Spleen (tissue), 11 donors: ENCODE data around the gene TPBG. TPM values are rescaled to one million over a fixed set of nuclear protein-coding genes. Genes with fewer than 3 reads are reported as not detected.
"Not testable (repeated sequence)": the region's sequence is repeated elsewhere in the genome, so short reads cannot be mapped to it uniquely, and the experiment has no call there.

ENCODE experiments used
- DNase-seq: peaks from one replicate; pipeline ENCODE4 v3.0.0-alpha.2; 2020
- H3K27ac ChIP-seq, 8 donors: fragments of 200-600 bp; sonication (generic) in 7 of 8; 1 replicate in 4 of 8; 2 replicates in 4 of 8; pipeline versions ENCODE4 v1.5.0 to v1.8.0; 2016 to 2021; ENCODE audit warnings: inconsistent platforms in 4 of 8, mild to moderate bottlenecking in 4 of 8, moderate library complexity in 1 of 8
- H3K27me3 ChIP-seq, 7 donors: fragments of 200-600 bp; sonication (generic) in 6 of 7; replicated peaks in 1 of 7; 1 replicate in 4 of 7; 2 replicates in 3 of 7; pipeline versions ENCODE4 v1.5.0 to v1.8.0; 2016 to 2021; ENCODE audit warnings: inconsistent platforms in 3 of 7, mild to moderate bottlenecking in 1 of 7
- H3K36me3 ChIP-seq, 6 donors: fragments of 200-600 bp; sonication (generic) in 5 of 6; 1 replicate in 4 of 6; 2 replicates in 2 of 6; pipeline versions ENCODE4 v1.5.0 to v1.8.0; 2016 to 2021; ENCODE audit warnings: inconsistent platforms in 2 of 6
- H3K4me1 ChIP-seq, 6 donors: fragments of 200-600 bp; sonication (generic) in 5 of 6; 1 replicate in 3 of 6; 2 replicates in 3 of 6; pipeline versions ENCODE4 v1.5.0 to v1.8.0; 2016 to 2021; ENCODE audit warnings: inconsistent platforms in 3 of 6
- H3K4me3 ChIP-seq, 8 donors: fragments of 200-600 bp; sonication (generic) in 7 of 8; 1 replicate in 4 of 8; 2 replicates in 4 of 8; pipeline versions ENCODE4 v1.5.0 to v1.8.0; 2016 to 2021; ENCODE audit warnings: inconsistent platforms in 4 of 8, mild to moderate bottlenecking in 4 of 8, moderate library complexity in 2 of 8
- H3K9me3 ChIP-seq, 8 donors: fragments of 200-600 bp; sonication (generic) in 7 of 8; 1 replicate in 4 of 8; 2 replicates in 4 of 8; pipeline versions ENCODE4 v1.5.0 to v1.8.0; 2016 to 2021; ENCODE audit warnings: inconsistent platforms in 4 of 8
- CTCF ChIP-seq, 11 experiments: fragments of 200-600 bp in 7 of 11; fragments of 450-650 bp in 4 of 11; sonication (generic) in 4 of 11; IDR thresholded peaks in 8 of 11; conservative IDR thresholded peaks in 3 of 11; 1 replicate in 7 of 11; 2 replicates in 4 of 11; pipeline versions ENCODE4 v1.4.0 to v1.8.0; 2016 to 2021; ENCODE audit warnings: antibody characterized with exemption in 11 of 11, inconsistent platforms in 4 of 11, mild to moderate bottlenecking in 1 of 11
- POLR2A ChIP-seq, 3 donors: fragments of 450-650 bp; IDR thresholded peaks; one replicate each; pipeline ENCODE4 v1.5.1; 2017; ENCODE audit warnings: antibody characterized with exemption in 3 of 3, mild to moderate bottlenecking in 1 of 3
- POLR2AphosphoS5 ChIP-seq, 3 donors: sonication (generic); formaldehyde crosslinking; IDR thresholded peaks; one replicate each; pipeline ENCODE4 v1.5.1; 2017; ENCODE audit warnings: antibody characterized with exemption in 3 of 3
- WGBS, 5 donors: extraction: QIAGEN DNeasy Blood & Tissue Kit in 3 of 5; methylation state at CpG; one replicate each; pipeline versions ENCODE4 v1.1.5 to v1.1.7; 2013 to 2018; 5-methylcytosine and 5-hydroxymethylcytosine counted together
- intact Hi-C: fragments of 100-400 bp; cut with DNase I; formaldehyde crosslinking; loops from one replicate; pipeline ENCODE4 v1.15.0; 2023; ENCODE audit warnings: low total_unique reads
- polyA plus RNA-seq, 3 donors: library from polyadenylated mRNA; stranded (reverse); fragments of 200-250 nt; gene quantifications; one replicate each; pipeline ENCODE4 v1.2.1, GENCODE V29; 2013
- total RNA-seq, 7 donors: library from RNA; depleted of rRNA in 3 of 7; stranded (reverse); fragments of >200 nt in 3 of 7; fragmentation: NEBNext Ultra II Directional in 4 of 7; extraction: Animal tissue kit (Norgen Biotek cat#: 25700) in 4 of 7; gene quantifications; one replicate each; pipeline versions ENCODE4 v1.1.0 to v1.2.1, GENCODE V29; 2016 to 2021
- donor health status: healthy with polysubstance abuse.
- donor health status: DM: no; HTN: no; CAD: no; lungs with moderate emphysema.
- donor health status: DM: no; HTN: no; CAD: no.
- donor health status: Bipolar disorder and iron deficiency.
- donor health status: healthy.
- donor health status: DM: no; HTN: no; CAD: no.
- donor health status: DM: yes; HTN: yes; CAD: no.

The TPBG gene
- total and polyA plus RNA-seq, 10 donors: 2.5 to 21.6 (median 12.2) TPM

- H3K36me3 ChIP-seq: no peaks in the 10 kb centered on the region
- no peaks in the 10 kb centered on the region for H3K4me1 ChIP-seq
- TF ChIP-seq CTCF (IDR thresholded peaks at IDR 0.05 in 8 of 11, conservative IDR thresholded peaks at IDR 0.05 in 3 of 11): no peak
- no peak for TF ChIP-seq POLR2AphosphoS5 (IDR thresholded peaks at IDR 0.05)
- no peak for TF ChIP-seq POLR2A (IDR thresholded peaks at IDR 0.05)
- 51 to 66% (median 65%) methylated on average over 2 of the region's 2 CpGs for WGBS, 5 donors
- no peak overlapping the region for H3K4me3 ChIP-seq
- intact Hi-C loops: no loop called here
- H3K27me3 ChIP-seq: no peaks in the 10 kb centered on the region
- H3K27ac ChIP-seq: no peak overlapping the region
- DNase-seq: no peak
- no peaks in the 10 kb centered on the region for H3K9me3 ChIP-seq
Observed at GRCh38 chr6:82385546-82385945, 21.9 kb downstream of the TPBG start.

DNA sequence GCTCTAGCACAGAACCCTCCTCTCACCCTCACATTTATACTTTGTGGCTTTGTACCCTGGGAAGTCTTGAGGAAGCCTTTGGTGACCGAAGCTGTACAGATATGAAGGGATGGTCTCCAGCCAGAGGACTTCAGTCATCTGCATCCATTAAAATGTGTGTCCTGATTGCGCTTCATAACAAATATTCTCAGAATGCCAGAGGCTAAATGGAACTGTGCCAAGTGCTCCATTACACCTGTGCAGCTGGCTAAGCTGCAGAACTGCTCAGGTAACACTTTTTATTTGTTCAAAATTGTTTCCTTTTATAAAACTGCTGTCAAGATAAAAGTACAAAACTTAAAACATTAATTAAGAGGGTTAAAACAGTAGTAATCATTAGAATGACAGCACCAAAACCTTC is 22.3 kb downstream of the TPBG start:
- Histone ChIP-seq H3K27ac (no peak overlapping the region), H3K27me3 (no peaks in the 10 kb centered on the region), H3K4me3 (no peak overlapping the region), H3K9me3 (no peaks in the 10 kb centered on the region), H3K4me1 (no peaks in the 10 kb centered on the region), H3K36me3 (no peaks in the 10 kb centered on the region)
- intact Hi-C loops: no loop called here
- 81 to 91% (median 87%) methylated on average over 2 of the region's 2 CpGs for WGBS, 5 donors
- TF ChIP-seq POLR2A (IDR thresholded peaks at IDR 0.05) (no peak), CTCF (IDR thresholded peaks at IDR 0.05 in 8 of 11, conservative IDR thresholded peaks at IDR 0.05 in 3 of 11) (no peak), POLR2AphosphoS5 (IDR thresholded peaks at IDR 0.05) (no peak)
- DNase-seq: no peak

GRCh38 chr6:82394770-82395169 is 31.2 kb downstream of the TPBG start:
- DNase-seq, H3K27ac ChIP-seq, H3K4me3 ChIP-seq, H3K27me3 ChIP-seq, H3K36me3 ChIP-seq, H3K9me3 ChIP-seq, intact Hi-C loops, H3K4me1 ChIP-seq: not testable (repeated sequence)
- WGBS, 5 donors: 81 to 88% (median 87%) methylated on average over 12 to 15 of the region's 15 CpGs

DNA sequence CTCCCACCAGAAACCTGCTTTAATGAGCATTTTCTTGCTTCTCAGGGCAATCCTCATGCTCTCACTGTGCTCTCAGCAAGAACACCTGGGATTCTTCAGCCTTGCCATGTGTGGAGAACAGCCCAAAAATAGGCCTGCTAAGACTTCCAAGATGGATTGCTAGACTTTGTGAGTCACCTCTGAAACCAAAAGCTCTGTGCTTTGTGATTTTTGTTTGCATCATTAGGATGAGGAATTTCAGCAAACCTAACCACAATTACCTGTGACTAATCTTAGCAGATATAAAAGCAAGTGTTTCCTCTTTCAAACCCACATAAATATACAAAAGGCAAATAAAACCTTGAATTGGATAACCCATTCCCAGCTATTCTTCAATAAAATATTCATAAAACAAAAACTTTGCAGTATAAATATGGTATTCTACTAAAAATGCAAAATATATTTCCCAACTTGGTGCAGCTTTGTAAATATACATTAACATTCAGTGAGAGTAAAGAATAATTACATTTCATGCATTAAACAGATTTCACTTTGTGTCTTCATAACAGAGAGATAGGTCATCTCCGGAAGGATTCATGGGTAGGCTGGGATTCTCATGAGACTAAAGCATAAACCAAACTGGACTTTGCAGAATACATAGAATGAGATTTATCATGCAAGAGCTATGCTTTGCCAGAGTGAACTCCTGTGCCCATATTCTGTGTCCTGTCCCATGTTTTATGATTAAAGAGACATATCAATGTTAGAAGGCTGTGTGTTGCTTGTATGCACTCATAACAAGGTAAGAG is 33.5 kb downstream of the TPBG start:
- H3K36me3 ChIP-seq: no peaks in the 10 kb centered on the region
- H3K27ac ChIP-seq: no peak overlapping the region
- H3K27me3 ChIP-seq: no peaks in the 10 kb centered on the region
- intact Hi-C loops: no loop called here
- H3K9me3 ChIP-seq: no peaks in the 10 kb centered on the region
- 84 to 100% (median 95%) methylated on average over 1 of the region's 1 CpG for WGBS, 5 donors
- no peak for DNase-seq
- no peak overlapping the region for H3K4me3 ChIP-seq
- no peaks in the 10 kb centered on the region for H3K4me1 ChIP-seq
- no peak for TF ChIP-seq CTCF (IDR thresholded peaks at IDR 0.05 in 8 of 11, conservative IDR thresholded peaks at IDR 0.05 in 3 of 11)
- no peak for TF ChIP-seq POLR2AphosphoS5 (IDR thresholded peaks at IDR 0.05)
- no peak for TF ChIP-seq POLR2A (IDR thresholded peaks at IDR 0.05)
